Activated T-helper 17 cell treated with anti-CD3 and anti-CD28 coated beads, Interleukin-2, amount 50 U/mL, for 72 hours (primary cell): ENCODE data around the gene HIPK4. TPM values are rescaled to one million over a fixed set of nuclear protein-coding genes. Genes with fewer than 3 reads are reported as not detected.
"Not testable (repeated sequence)": the region's sequence is repeated elsewhere in the genome, so short reads cannot be mapped to it uniquely, and the experiment has no call there.

ENCODE experiments used
- ATAC-seq: fragments of 150-1000 bp; cut with Tn5 transposase; replicated peaks from 2 replicates; pipeline ENCODE4 v1.10.0; 2021; ENCODE audit warnings: mild to moderate bottlenecking, moderate library complexity
- H3K27ac Mint-ChIP-seq: one replicate; pipeline ENCODE4 v1.8.0; 2022; ENCODE audit warnings: mixed read lengths
- H3K27me3 Mint-ChIP-seq: one replicate; pipeline ENCODE4 v1.8.0; 2022; ENCODE audit warnings: mixed read lengths
- H3K36me3 Mint-ChIP-seq: one replicate; pipeline ENCODE4 v1.8.0; 2022; ENCODE audit warnings: low read depth, mild to moderate bottlenecking, mixed read lengths
- H3K4me1 Mint-ChIP-seq: one replicate; pipeline ENCODE4 v1.8.0; 2022; ENCODE audit warnings: mixed read lengths
- H3K4me3 Mint-ChIP-seq: one replicate; pipeline ENCODE4 v1.8.0; 2022; ENCODE audit warnings: mild to moderate bottlenecking, mixed read lengths
- H3K9me3 Mint-ChIP-seq: one replicate; pipeline ENCODE4 v1.8.0; 2022; ENCODE audit warnings: mixed read lengths
- total RNA-seq, 2 donors: library from RNA; stranded (reverse); gene quantifications; one replicate each; pipeline ENCODE4 v1.2.3, GENCODE V29; 2022

Gene HIPK4
- total RNA-seq, 2 donors from 2014 or later: not detected

- H3K4me1 Mint-ChIP-seq: peaks cover 11% of the 10 kb centered on the region
- no peak overlapping the region for H3K4me3 Mint-ChIP-seq
- H3K9me3 Mint-ChIP-seq: no peaks in the 10 kb centered on the region
- ATAC-seq: no peak
- no peaks in the 10 kb centered on the region for H3K27me3 Mint-ChIP-seq
- H3K27ac Mint-ChIP-seq: peak overlapping the region; percentile 25
- H3K36me3 Mint-ChIP-seq: peaks cover 6% of the 10 kb centered on the region
Observed at GRCh38 chr19:40355975-40356680, 33.9 kb downstream of the HIPK4 start.

- ATAC-seq: no peak
- peak overlapping the region; percentile 92 for H3K27ac Mint-ChIP-seq
- peaks cover 12% of the 10 kb centered on the region for H3K4me1 Mint-ChIP-seq
Observed at GRCh38 chr19:40348961-40349507, 40.9 kb downstream of the HIPK4 start.

GRCh38 chr19:40348125-40348913 lies 41.7 kb downstream of the HIPK4 start, which contains the start of the genes C19orf47 and PLD3:
C19orf47 (minus strand) TSS chr19:40348397; CDS start chr19:40341857, 6,540 bp downstream.
PLD3 (plus strand) TSS chr19:40348695; CDS start chr19:40366484, 17,789 bp downstream.
- Mint-ChIP-seq H3K27me3 (no peaks in the 10 kb centered on the region), H3K4me1 (peaks cover 12% of the 10 kb centered on the region), H3K9me3 (no peaks in the 10 kb centered on the region), H3K27ac (peak within 1 kb of the TSS; percentile 92), H3K36me3 (peaks cover 11% of the 10 kb centered on the region), H3K4me3 (peak within 1 kb of the TSS; percentile 92)
- peak; percentile 98 for ATAC-seq

More at GRCh38 chr19:40348961-40349507, 40.9 kb downstream of the HIPK4 start:
- Mint-ChIP-seq H3K27me3 (no peaks in the 10 kb centered on the region), H3K36me3 (peaks cover 11% of the 10 kb centered on the region), H3K4me3 (peak overlapping the region; percentile 92), H3K9me3 (no peaks in the 10 kb centered on the region)

DNA sequence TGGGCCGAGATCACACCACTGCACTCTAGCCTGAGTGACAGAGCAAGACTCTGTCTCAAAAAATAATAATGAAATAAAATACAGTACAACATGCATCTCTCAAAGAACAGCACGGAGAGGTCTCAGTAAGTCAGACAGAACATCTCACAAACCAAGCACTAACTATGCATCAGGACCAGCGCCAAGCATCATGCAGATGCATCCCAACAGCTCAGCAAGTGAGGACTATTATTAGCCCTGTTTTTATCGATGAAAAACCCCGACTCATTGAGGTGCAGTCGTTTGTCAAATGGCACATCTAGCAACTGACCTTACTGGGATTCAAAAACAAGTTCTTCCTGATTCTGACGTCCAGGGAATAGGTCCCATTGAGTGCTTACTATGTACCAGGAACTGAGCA lies 45.6 kb downstream of the HIPK4 start:
- no peak for ATAC-seq
- Mint-ChIP-seq H3K27ac (no peak overlapping the region), H3K9me3 (no peaks in the 10 kb centered on the region), H3K4me1 (peaks cover 12% of the 10 kb centered on the region), H3K36me3 (peaks cover 22% of the 10 kb centered on the region), H3K4me3 (no peak overlapping the region), H3K27me3 (no peaks in the 10 kb centered on the region)

DNA sequence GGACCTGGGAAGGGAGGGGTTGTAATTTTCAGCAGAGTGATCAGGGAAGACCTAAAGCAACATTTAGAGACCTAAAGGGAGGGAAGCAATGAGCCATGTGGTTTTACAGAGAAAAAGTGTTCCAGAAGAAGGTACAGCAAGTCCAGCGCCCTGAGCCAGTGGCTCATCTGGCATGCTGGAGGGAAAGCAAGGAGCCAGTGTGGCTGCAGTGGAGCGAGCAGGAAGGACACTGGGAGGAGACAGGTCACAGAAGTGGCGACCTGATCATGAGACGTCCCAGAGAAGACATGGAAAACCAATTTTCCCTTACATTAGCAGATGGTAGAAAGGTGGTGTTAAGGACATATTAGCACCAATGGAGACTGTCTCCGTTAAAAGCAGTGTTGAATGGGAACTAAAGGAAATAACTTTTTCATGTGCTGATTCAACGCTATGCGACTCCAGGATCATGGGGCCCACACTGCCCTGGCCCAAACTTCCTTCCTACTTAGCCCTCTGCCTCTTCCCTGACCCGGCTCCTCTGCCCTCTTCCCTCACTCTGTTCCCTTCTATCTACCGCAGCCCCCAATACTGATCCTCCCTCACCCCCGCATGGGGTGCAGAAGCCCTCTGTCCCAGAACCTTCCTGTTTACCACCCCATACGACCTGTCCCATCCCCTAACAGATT lies 47.2 kb downstream of the HIPK4 start:
- Mint-ChIP-seq H3K27ac (no peak overlapping the region), H3K27me3 (no peaks in the 10 kb centered on the region), H3K9me3 (no peaks in the 10 kb centered on the region)

GRCh38 chr19:40341601-40342482 lies 48.1 kb downstream of the HIPK4 start:
- Mint-ChIP-seq H3K36me3 (peaks cover 20% of the 10 kb centered on the region), H3K27ac (no peak overlapping the region), H3K4me1 (no peaks in the 10 kb centered on the region), H3K27me3 (no peaks in the 10 kb centered on the region), H3K4me3 (no peak overlapping the region), H3K9me3 (no peaks in the 10 kb centered on the region)
- no peak for ATAC-seq

More for the DNA sequence above, 47.2 kb downstream of the HIPK4 start:
- ATAC-seq: no peak
- Mint-ChIP-seq H3K4me1 (peaks cover 4% of the 10 kb centered on the region), H3K4me3 (no peak overlapping the region), H3K36me3 (peaks cover 20% of the 10 kb centered on the region)

- no peak overlapping the region for H3K27ac Mint-ChIP-seq
- no peaks in the 10 kb centered on the region for H3K4me1 Mint-ChIP-seq
Observed at GRCh38 chr19:40339018-40339728, 50.8 kb downstream of the HIPK4 start.

DNA sequence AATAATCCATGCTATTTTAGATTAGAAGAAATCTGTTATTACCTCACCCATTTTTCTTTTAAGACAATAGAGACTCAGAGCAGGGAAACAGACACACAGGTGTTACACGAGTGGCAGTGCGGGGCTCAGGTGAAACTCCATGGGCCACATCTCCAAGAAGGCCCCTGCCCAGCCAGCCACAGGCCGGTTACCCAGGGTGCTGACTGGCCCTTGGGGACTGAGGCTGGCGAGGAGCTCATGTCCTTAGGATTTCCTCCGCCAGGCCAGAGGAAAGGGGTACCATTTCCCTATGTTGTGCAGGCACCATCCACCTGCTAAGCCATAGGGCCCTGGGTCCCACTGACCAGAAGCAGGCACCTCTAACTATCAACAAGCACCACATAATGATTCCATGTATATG lies 52.4 kb downstream of the HIPK4 start:
- Mint-ChIP-seq H3K4me3 (no peak overlapping the region), H3K36me3 (peaks cover 61% of the 10 kb centered on the region), H3K27me3 (no peaks in the 10 kb centered on the region), H3K27ac (no peak overlapping the region), H3K4me1 (no peaks in the 10 kb centered on the region), H3K9me3 (no peaks in the 10 kb centered on the region)
- no peak for ATAC-seq

More at GRCh38 chr19:40339018-40339728, 50.8 kb downstream of the HIPK4 start:
- H3K9me3 Mint-ChIP-seq: no peaks in the 10 kb centered on the region
- no peaks in the 10 kb centered on the region for H3K27me3 Mint-ChIP-seq
- peaks cover 46% of the 10 kb centered on the region for H3K36me3 Mint-ChIP-seq
- no peak for ATAC-seq
- no peak overlapping the region for H3K4me3 Mint-ChIP-seq

- Mint-ChIP-seq H3K4me3 (no peak overlapping the region), H3K27ac (no peak overlapping the region), H3K27me3 (no peaks in the 10 kb centered on the region), H3K36me3 (peaks cover 66% of the 10 kb centered on the region), H3K4me1 (no peaks in the 10 kb centered on the region), H3K9me3 (no peaks in the 10 kb centered on the region)
- no peak for ATAC-seq
Observed at GRCh38 chr19:40337107-40337506, 52.9 kb downstream of the HIPK4 start.

- no peaks in the 10 kb centered on the region for H3K27me3 Mint-ChIP-seq
- ATAC-seq: no peak
- no peaks in the 10 kb centered on the region for H3K9me3 Mint-ChIP-seq
- no peak overlapping the region for H3K27ac Mint-ChIP-seq
- H3K4me1 Mint-ChIP-seq: no peaks in the 10 kb centered on the region
- H3K4me3 Mint-ChIP-seq: no peak overlapping the region
- H3K36me3 Mint-ChIP-seq: peaks cover 72% of the 10 kb centered on the region
Observed at GRCh38 chr19:40336601-40336900, 53.4 kb downstream of the HIPK4 start.

GRCh38 chr19:40335855-40336600 lies 54.0 kb downstream of the HIPK4 start:
- Mint-ChIP-seq H3K27ac (no peak overlapping the region), H3K36me3 (peaks cover 77% of the 10 kb centered on the region), H3K27me3 (no peaks in the 10 kb centered on the region), H3K4me3 (no peak overlapping the region), H3K4me1 (no peaks in the 10 kb centered on the region), H3K9me3 (no peaks in the 10 kb centered on the region)
- ATAC-seq: no peak

GRCh38 chr19:40335101-40335500 lies 54.9 kb downstream of the HIPK4 start:
- no peak for ATAC-seq
- no peaks in the 10 kb centered on the region for H3K27me3 Mint-ChIP-seq
- no peak overlapping the region for H3K4me3 Mint-ChIP-seq
- H3K36me3 Mint-ChIP-seq: peaks cover 80% of the 10 kb centered on the region
- no peak overlapping the region for H3K27ac Mint-ChIP-seq
- H3K4me1 Mint-ChIP-seq: no peaks in the 10 kb centered on the region
- no peaks in the 10 kb centered on the region for H3K9me3 Mint-ChIP-seq

DNA sequence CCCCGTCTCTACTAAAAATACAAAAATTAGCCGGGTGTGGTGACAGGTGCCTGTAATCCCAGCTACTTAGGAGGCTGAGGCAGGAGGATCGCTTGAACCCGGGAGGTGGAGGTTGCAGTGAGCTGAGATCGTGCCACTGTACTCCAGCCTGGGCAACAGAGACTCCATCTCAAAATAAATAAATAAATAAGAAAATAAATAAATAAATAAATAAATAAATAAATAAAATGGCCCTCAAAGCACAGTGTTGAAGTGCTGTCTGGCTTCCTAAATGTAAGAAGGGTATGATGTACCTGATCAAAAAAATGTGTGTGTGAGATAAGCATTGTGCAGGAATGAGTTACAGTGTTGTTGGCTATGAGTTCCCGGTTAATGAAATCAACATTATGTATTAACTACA lies 56.9 kb downstream of the HIPK4 start:
- ATAC-seq, H3K4me1 Mint-ChIP-seq, H3K27me3 Mint-ChIP-seq, H3K4me3 Mint-ChIP-seq, H3K9me3 Mint-ChIP-seq, H3K27ac Mint-ChIP-seq: not testable (repeated sequence)
- H3K36me3 Mint-ChIP-seq: peaks cover 83% of the 10 kb centered on the region
